Keratinocyte (primary cell): Measurements from ENCODE around the gene DYNC1I1. TPM values are rescaled to one million over a fixed set of nuclear protein-coding genes. Genes with fewer than 3 reads are reported as not detected.

Experiments used
- DNase-seq: peaks from one replicate; pipeline ENCODE4 v3.0.0-alpha.2; 2011; ENCODE audit warnings: low read depth, missing footprints, low spot score
- FAIRE-seq: peaks from 2 replicates; lab custom pipeline; 2011; peaks lifted over from hg19 to GRCh38; lab: Jason Lieb, UNC
- H2AFZ ChIP-seq: 2 replicates; pipeline ENCODE4 v1.6.0; 2012; ENCODE audit warnings: low read length, control low read depth, inconsistent platforms; ENCODE audit not compliant: control insufficient read depth
- H3K27ac ChIP-seq: 2 replicates; pipeline ENCODE4 v1.5.1; 2011; ENCODE audit warnings: low read length; ENCODE audit not compliant: control insufficient read depth, insufficient read depth
- H3K27me3 ChIP-seq: 3 replicates; pipeline ENCODE4 v1.6.0; 2011; ENCODE audit warnings: low read length; ENCODE audit not compliant: control insufficient read depth, insufficient read depth; ENCODE audit errors: extremely low read depth
- H3K36me3 ChIP-seq, 2 experiments: 2 replicates in 1 of 2; 3 replicates in 1 of 2; pipeline ENCODE4 v1.5.1; 2011; ENCODE audit warnings: low read length in 2 of 2, mild to moderate bottlenecking in 1 of 2; ENCODE audit not compliant: control insufficient read depth in 2 of 2, insufficient read depth in 2 of 2; ENCODE audit errors: extremely low read depth in 1 of 2
- H3K4me1 ChIP-seq: 3 replicates; pipeline ENCODE4 v1.5.1; 2011; ENCODE audit warnings: low read length; ENCODE audit not compliant: control insufficient read depth, insufficient read depth; ENCODE audit errors: extremely low read depth
- H3K4me2 ChIP-seq: 3 replicates; pipeline ENCODE4 v1.6.0; 2011; ENCODE audit warnings: low read depth, low read length; ENCODE audit not compliant: control insufficient read depth, insufficient read depth; ENCODE audit errors: extremely low read depth
- H3K4me3 ChIP-seq, 3 experiments: fragments of 200-600 bp in 1 of 3; sonication (generic) in 1 of 3; 2 replicates in 2 of 3; 3 replicates in 1 of 3; pipeline ENCODE4 v1.5.1; 2011 to 2016; ENCODE audit warnings: low read length in 3 of 3, mild to moderate bottlenecking in 3 of 3, control low read depth in 2 of 3, inconsistent platforms in 1 of 3, low read depth in 1 of 3, mixed read lengths in 1 of 3, mixed run types in 1 of 3, moderate library complexity in 1 of 3; ENCODE audit not compliant: control insufficient read depth in 2 of 3, insufficient read depth in 2 of 3; ENCODE audit errors: extremely low read depth in 1 of 3
- H3K79me2 ChIP-seq: 2 replicates; pipeline ENCODE4 v1.6.0; 2012; ENCODE audit warnings: low read length; ENCODE audit not compliant: control insufficient read depth, insufficient read depth
- H3K9ac ChIP-seq: 3 replicates; pipeline ENCODE4 v1.6.0; 2011; ENCODE audit warnings: low read length; ENCODE audit not compliant: control insufficient read depth, insufficient read depth; ENCODE audit errors: extremely low read depth
- H3K9me1 ChIP-seq: 3 replicates; pipeline ENCODE4 v1.6.0; 2011; ENCODE audit warnings: low read length; ENCODE audit not compliant: control insufficient read depth, insufficient read depth; ENCODE audit errors: extremely low read depth
- H3K9me3 ChIP-seq: 2 replicates; pipeline ENCODE4 v1.5.1; 2012; ENCODE audit warnings: low read depth, low read length; ENCODE audit not compliant: control insufficient read depth
- H4K20me1 ChIP-seq: 3 replicates; pipeline ENCODE4 v1.6.0; 2011; ENCODE audit warnings: low read length; ENCODE audit not compliant: control insufficient read depth, insufficient read depth; ENCODE audit errors: extremely low read depth
- CTCF ChIP-seq, 3 experiments: IDR thresholded peaks in 1 of 3; conservative IDR thresholded peaks in 1 of 3; optimal IDR thresholded peaks in 1 of 3; 2 replicates in 2 of 3; 3 replicates in 1 of 3; pipeline versions ENCODE3 to v1.5.1; 2011; ENCODE audit warnings: low read length in 3 of 3, mild to moderate bottlenecking in 3 of 3, moderate library complexity in 2 of 3, control low read depth in 1 of 3, inconsistent platforms in 1 of 3; ENCODE audit not compliant: insufficient read depth in 2 of 3; ENCODE audit errors: extremely low read depth in 1 of 3
- EZH2 ChIP-seq: IDR thresholded peaks from one replicate; pipeline ENCODE4 v1.6.1; 2012; ENCODE audit warnings: inconsistent platforms, mild to moderate bottlenecking, low read length, moderate library complexity
- dilution Hi-C: fragments of 300-500 bp; cut with MboI; formaldehyde crosslinking; loops from one replicate; pipeline ENCODE4 v1.7.0; 2020; ENCODE audit warnings: low sequenced_read_pairs; ENCODE audit not compliant: extremely low pct_ligation_motif_present
- polyA plus RNA-seq, 5 experiments: library from polyadenylated mRNA; depleted of rRNA in 3 of 5; stranded (reverse) in 3 of 5; stranded (forward) in 1 of 5; unstranded in 1 of 5; fragments of >200 nt; gene quantifications; 1 replicate in 1 of 5; 2 replicates in 3 of 5; 3 replicates in 1 of 5; pipeline versions ENCODE4 v1.2.1 to v1.2.3, GENCODE V29; 2011 to 2012; ENCODE audit warnings: missing spikeins in 2 of 5, low read depth in 1 of 5, low replicate concordance in 1 of 5

Gene DYNC1I1
- polyA plus RNA-seq, 1 donor (not counting 4 experiments of a cell fraction or from before 2014, with no cell fraction given), result 0.10 TPM

DNA sequence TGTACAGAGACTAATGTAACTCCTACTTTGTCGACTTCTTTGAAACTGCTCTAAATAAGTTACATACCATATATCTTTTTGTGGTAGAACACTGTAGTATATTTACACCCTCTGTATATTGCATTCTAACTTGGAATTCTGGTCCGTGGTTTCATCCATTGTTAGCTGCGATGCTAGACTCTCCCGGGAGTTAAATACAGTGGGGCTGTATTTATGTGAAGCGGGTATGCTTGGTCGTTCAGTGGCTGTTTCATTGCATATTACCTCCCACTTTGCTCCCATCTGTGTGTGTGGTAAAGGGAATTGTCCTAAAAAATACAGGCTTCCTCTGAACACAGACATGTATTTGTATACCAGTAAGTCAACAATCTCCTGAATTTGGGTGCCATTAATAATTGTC is 318.4 kb downstream of the DYNC1I1 start:
- dilution Hi-C loops, result no loop called here
- no peaks in the 10 kb centered on the region for H3K79me2 ChIP-seq
- H3K9me1 ChIP-seq, result no peaks in the 10 kb centered on the region
- no peaks in the 10 kb centered on the region for H4K20me1 ChIP-seq
- no peak overlapping the region for H3K4me3 ChIP-seq
- H3K9ac ChIP-seq, result no peak overlapping the region
- FAIRE-seq (no peak), DNase-seq (no peak)
- TF ChIP-seq EZH2, result no peak
- TF ChIP-seq CTCF (optimal IDR thresholded peaks at IDR 0.05 in 1 of 3, IDR thresholded peaks at IDR 0.05 in 1 of 3, conservative IDR thresholded peaks at IDR 0.05 in 1 of 3; ENCODE audit: extremely low read depth in 1 of 3, insufficient read depth in 2 of 3, low read length in 3 of 3), result no peak
- no peak overlapping the region for H2AFZ ChIP-seq
- peaks cover 3% of the 10 kb centered on the region for H3K4me1 ChIP-seq
- H3K9me3 ChIP-seq, result no peaks in the 10 kb centered on the region
- no peak overlapping the region for H3K4me2 ChIP-seq
- H3K36me3 ChIP-seq, result no peaks in the 10 kb centered on the region
- H3K27ac ChIP-seq, result no peak overlapping the region
- H3K27me3 ChIP-seq, result no peaks in the 10 kb centered on the region

DNA sequence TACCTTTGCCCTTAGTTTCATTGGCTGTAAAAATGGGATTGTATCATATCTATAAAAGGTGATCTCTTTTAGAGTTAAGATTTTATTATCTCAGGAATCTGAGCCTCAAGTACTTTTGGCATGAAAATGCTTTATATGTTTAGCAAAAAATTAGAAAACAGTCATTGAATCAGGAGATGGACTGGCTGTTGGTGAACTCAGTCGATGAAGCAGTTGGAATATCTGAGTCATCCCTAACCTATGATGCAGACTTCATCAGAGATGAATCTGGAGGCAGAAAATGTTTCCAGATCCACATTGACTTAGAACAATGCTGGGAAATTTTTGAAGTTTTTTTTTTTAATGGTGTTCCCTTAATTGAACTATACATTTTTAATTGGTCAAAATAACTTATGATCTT is 321.1 kb downstream of the DYNC1I1 start:
- no peak overlapping the region for H3K4me2 ChIP-seq
- peak; percentile 19 for DNase-seq
- no peak overlapping the region for H2AFZ ChIP-seq
- peak; percentile 77 for FAIRE-seq
- dilution Hi-C loops, result no loop called here
- no peaks in the 10 kb centered on the region for H3K79me2 ChIP-seq
- H4K20me1 ChIP-seq, result no peaks in the 10 kb centered on the region
- H3K9ac ChIP-seq, result no peak overlapping the region
- TF ChIP-seq CTCF (optimal IDR thresholded peaks at IDR 0.05 in 1 of 3, IDR thresholded peaks at IDR 0.05 in 1 of 3, conservative IDR thresholded peaks at IDR 0.05 in 1 of 3; ENCODE audit: extremely low read depth in 1 of 3, insufficient read depth in 2 of 3, low read length in 3 of 3) (no peak), EZH2 (no peak)
- H3K9me1 ChIP-seq, result no peaks in the 10 kb centered on the region
- no peak overlapping the region for H3K27ac ChIP-seq
- H3K4me3 ChIP-seq, result no peak overlapping the region
- peaks cover 3% of the 10 kb centered on the region for H3K4me1 ChIP-seq
- H3K9me3 ChIP-seq, result no peaks in the 10 kb centered on the region
- H3K36me3 ChIP-seq, result no peaks in the 10 kb centered on the region
- H3K27me3 ChIP-seq, result no peaks in the 10 kb centered on the region
